Measurements from ENCODE around the gene STAG3. TPM values are rescaled to one million over a fixed set of nuclear protein-coding genes. Genes with fewer than 3 reads are reported as not detected.
A peak's percentile ranks its signal among the peaks of the same experiment; 100 is the strongest.
"Not testable (repeated sequence)": the region's sequence is repeated elsewhere in the genome, so short reads cannot be mapped to it uniquely, and the experiment has no call there.

Gene STAG3
- total and polyA plus RNA-seq, 4 experiments from 2014 or later, result 1.6 to 7.7 (median 5.1) TPM

- DNase-seq, result peak in 1 of 5 donors; percentile 21
- H3K36me3 Mint-ChIP-seq; H3K27ac ChIP-seq (ENCODE audit: low read depth, low read length); POLR2A ChIA-PET (ENCODE audit: partially characterized antibody); H3K4me3 ChIP-seq (ENCODE audit: low read length in 2 of 2); H3K27me3 Mint-ChIP-seq; CTCF ChIA-PET (ENCODE audit: partially characterized antibody); H3K27me3 ChIP-seq (ENCODE audit: insufficient read depth, low read length); H3K36me3 ChIP-seq (ENCODE audit: insufficient read depth, low read length); H3K9me3 Mint-ChIP-seq; intact Hi-C loops (cut with micrococcal nuclease); H3K9me3 ChIP-seq (ENCODE audit: control insufficient read depth in 1 of 2, low read length in 2 of 2): not testable (repeated sequence)
- Mint-ChIP-seq H3K4me1 (peaks cover 14 to 37% (median 24%) of the 10 kb centered on the region in 4 donors), H3K27ac (peak overlapping the region in 5 of 7 donors; percentile 24 to 83 (median 58)), H3K4me3 (peak overlapping the region in 2 of 8 donors; percentile 39 to 43)
- H3K4me1 ChIP-seq (ENCODE audit: insufficient read depth, low read length), result peaks cover 20% of the 10 kb centered on the region
Observed at GRCh38 chr7:100182616-100183015, 4.9 kb downstream of the STAG3 start.

GRCh38 chr7:100183090-100183489 is 5.4 kb downstream of the STAG3 start:
- CTCF ChIA-PET (ENCODE audit: partially characterized antibody), result interaction anchor here (1.3 kb wide), 1 partner anchor 50 kb away, joined by 3 read pairs; no protein-coding TSS in a partner anchor
- DNase-seq; POLR2A ChIA-PET (ENCODE audit: partially characterized antibody); H3K27me3 ChIP-seq (ENCODE audit: insufficient read depth, low read length); H3K36me3 ChIP-seq (ENCODE audit: insufficient read depth, low read length); H3K9me3 Mint-ChIP-seq; H3K4me3 ChIP-seq (ENCODE audit: low read length in 2 of 2); H3K27ac ChIP-seq (ENCODE audit: low read depth, low read length); H3K36me3 Mint-ChIP-seq; H3K4me3 Mint-ChIP-seq; H3K27me3 Mint-ChIP-seq; intact Hi-C loops (cut with micrococcal nuclease); H3K9me3 ChIP-seq (ENCODE audit: control insufficient read depth in 1 of 2, low read length in 2 of 2): not testable (repeated sequence)
- H3K4me1 Mint-ChIP-seq, result peaks cover 14 to 32% (median 23%) of the 10 kb centered on the region in 4 donors
- H3K4me1 ChIP-seq (ENCODE audit: insufficient read depth, low read length), result peaks cover 15% of the 10 kb centered on the region
- peak overlapping the region in 2 of 7 donors; percentile 58 to 68 for H3K27ac Mint-ChIP-seq

DNA sequence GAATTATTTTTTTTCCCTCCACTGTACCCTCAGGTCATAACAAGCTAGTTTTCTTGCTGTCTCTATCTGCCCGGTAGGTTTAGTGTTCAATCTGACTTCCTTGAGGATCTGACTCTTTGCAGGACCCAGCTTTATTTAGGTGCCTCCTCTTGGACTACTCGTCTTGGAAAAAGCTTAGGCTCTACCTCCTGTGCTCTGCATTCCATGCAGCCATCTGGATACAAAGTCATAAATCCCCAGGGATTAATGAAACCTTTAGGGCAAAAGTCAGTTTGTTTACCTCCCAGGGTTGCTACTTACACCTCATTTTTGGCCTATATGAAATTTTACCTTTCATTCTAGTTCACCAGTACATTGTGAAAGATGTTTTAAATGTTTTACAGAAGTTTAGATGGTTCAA is 8.0 kb downstream of the STAG3 start:
- ChIA-PET CTCF (ENCODE audit: partially characterized antibody) (interaction anchor here (1.2 to 5.7 kb wide), 3 partner anchors 9 to 53 kb away, joined by 3 to 30 read pairs (median 6); no protein-coding TSS in a partner anchor), POLR2A (ENCODE audit: partially characterized antibody) (interaction anchor here (0.8 kb wide), 1 partner anchor 86 kb away, joined by 3 read pairs; no protein-coding TSS in a partner anchor)
- H3K36me3 ChIP-seq (ENCODE audit: insufficient read depth, low read length), result no peaks in the 10 kb centered on the region
- no peak overlapping the region for H3K27ac ChIP-seq (ENCODE audit: low read depth, low read length)
- peaks cover 15 to 29% (median 22%) of the 10 kb centered on the region in 4 donors for H3K4me1 Mint-ChIP-seq
- H3K36me3 Mint-ChIP-seq, result no peaks in the 10 kb centered on the region
- H3K9me3 Mint-ChIP-seq, result no peaks in the 10 kb centered on the region
- H3K27ac Mint-ChIP-seq, result peak overlapping the region in 1 of 7 donors; percentile 51
- no peaks in the 10 kb centered on the region for H3K27me3 Mint-ChIP-seq
- H3K27me3 ChIP-seq (ENCODE audit: insufficient read depth, low read length), result no peaks in the 10 kb centered on the region
- intact Hi-C loops (cut with micrococcal nuclease), result no loop called here
- no peak for DNase-seq
- peaks cover 7% of the 10 kb centered on the region for H3K4me1 ChIP-seq (ENCODE audit: insufficient read depth, low read length)
- H3K4me3 Mint-ChIP-seq, result no peak overlapping the region
- H3K9me3 ChIP-seq (ENCODE audit: control insufficient read depth in 1 of 2, low read length in 2 of 2), result no peaks in the 10 kb centered on the region
- H3K4me3 ChIP-seq (ENCODE audit: low read length in 2 of 2), result no peak overlapping the region

DNA sequence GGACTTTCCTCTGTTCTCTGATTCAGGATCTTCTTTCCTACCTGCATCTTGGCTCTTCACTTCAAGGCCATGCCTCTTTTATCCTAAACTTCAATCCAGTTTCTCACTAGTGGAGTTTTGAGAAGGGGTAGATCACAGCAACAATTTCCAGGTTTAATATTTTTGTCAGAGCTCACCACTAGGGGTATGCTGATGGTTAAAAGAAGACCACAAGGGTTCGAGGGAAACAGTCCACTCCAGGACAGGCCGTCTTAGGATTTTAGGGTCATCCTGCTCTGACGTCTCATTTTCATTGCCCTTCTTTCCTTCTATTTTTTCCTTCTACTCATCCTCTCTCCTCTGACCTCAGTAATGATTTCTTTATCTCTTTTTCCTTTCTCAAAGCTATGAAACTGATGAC is 11.3 kb downstream of the STAG3 start:
- intact Hi-C loops (cut with micrococcal nuclease), result no loop called here
- no peaks in the 10 kb centered on the region for H3K36me3 Mint-ChIP-seq
- no peak for DNase-seq
- H3K27ac ChIP-seq (ENCODE audit: low read depth, low read length), result no peak overlapping the region
- CTCF ChIA-PET (ENCODE audit: partially characterized antibody), result interaction anchor here (1.2 to 5.7 kb wide), 9 partner anchors 17 to 219 kb away, joined by 3 to 30 read pairs (median 4); partner anchors contain the start of gene PVRIG
- no peaks in the 10 kb centered on the region for H3K27me3 ChIP-seq (ENCODE audit: insufficient read depth, low read length)
- H3K4me3 Mint-ChIP-seq, result no peak overlapping the region
- H3K9me3 ChIP-seq (ENCODE audit: control insufficient read depth in 1 of 2, low read length in 2 of 2), result no peaks in the 10 kb centered on the region
- POLR2A ChIA-PET (ENCODE audit: partially characterized antibody), result interaction anchor here (1.2 to 1.8 kb wide), 2 partner anchors 23 to 40 kb away, joined by 3 to 4 read pairs; partner anchors contain the start of gene LAMTOR4
- no peaks in the 10 kb centered on the region for H3K36me3 ChIP-seq (ENCODE audit: insufficient read depth, low read length)
- no peaks in the 10 kb centered on the region for H3K4me1 ChIP-seq (ENCODE audit: insufficient read depth, low read length)
- peaks cover 3 to 6% (median 5%) of the 10 kb centered on the region in 4 donors for H3K4me1 Mint-ChIP-seq
- H3K4me3 ChIP-seq (ENCODE audit: low read length in 2 of 2), result no peak overlapping the region
- no peaks in the 10 kb centered on the region for H3K27me3 Mint-ChIP-seq
- H3K9me3 Mint-ChIP-seq, result no peaks in the 10 kb centered on the region
- peak overlapping the region in 2 of 7 donors; percentile 70 to 72 for H3K27ac Mint-ChIP-seq

DNA sequence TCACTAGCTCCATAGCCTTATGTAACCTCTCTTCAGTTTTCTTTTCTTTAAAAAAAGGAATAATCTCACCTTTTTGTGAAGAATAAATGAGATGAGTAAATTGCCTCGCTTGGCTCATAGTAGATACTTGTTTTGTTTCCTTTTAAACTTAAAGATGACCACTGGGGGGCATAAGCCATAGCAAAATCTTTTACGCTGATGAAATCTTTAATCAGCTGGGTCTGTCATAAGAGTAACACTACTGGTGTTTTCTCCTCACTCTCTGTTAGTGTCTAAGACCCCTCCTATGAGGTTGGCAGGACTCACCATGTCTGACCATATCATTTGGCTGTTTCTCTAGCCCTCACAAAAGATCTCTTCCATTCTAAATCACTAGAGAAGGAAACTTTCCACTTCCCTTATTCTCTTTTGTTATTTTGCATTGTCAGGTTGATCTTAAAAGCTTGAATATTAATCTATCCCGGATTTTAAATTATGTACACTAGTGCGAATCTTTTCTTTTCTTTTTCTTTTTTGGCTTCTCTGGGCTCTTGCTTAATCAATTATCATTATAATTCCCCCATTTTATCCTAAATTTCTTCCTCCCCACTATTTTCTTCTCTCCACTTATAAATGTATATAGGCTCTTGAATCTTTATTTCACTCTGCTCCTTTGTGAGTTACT is 12.5 kb downstream of the STAG3 start:
- Histone ChIP-seq H3K9me3 (ENCODE audit: control insufficient read depth in 1 of 2, low read length in 2 of 2) (no peaks in the 10 kb centered on the region), H3K27me3 (ENCODE audit: insufficient read depth, low read length) (no peaks in the 10 kb centered on the region), H3K27ac (ENCODE audit: low read depth, low read length) (no peak overlapping the region), H3K36me3 (ENCODE audit: insufficient read depth, low read length) (no peaks in the 10 kb centered on the region), H3K4me3 (ENCODE audit: low read length in 2 of 2) (no peak overlapping the region), H3K4me1 (ENCODE audit: insufficient read depth, low read length) (no peaks in the 10 kb centered on the region)
- Mint-ChIP-seq H3K4me1 (peaks cover 3 to 6% (median 5%) of the 10 kb centered on the region in 4 donors), H3K27me3 (no peaks in the 10 kb centered on the region), H3K9me3 (no peaks in the 10 kb centered on the region), H3K4me3 (no peak overlapping the region), H3K27ac (peak overlapping the region in 6 of 7 donors; percentile 0 to 69 (median 30)), H3K36me3 (no peaks in the 10 kb centered on the region)
- POLR2A ChIA-PET (ENCODE audit: partially characterized antibody), result interaction anchor here (0.7 to 1.8 kb wide), 9 partner anchors 11 to 662 kb away, joined by 3 to 7 read pairs (median 4); partner anchors contain the start of genes LAMTOR4, PVRIG and SLC12A9
- CTCF ChIA-PET (ENCODE audit: partially characterized antibody), result interaction anchor here (0.7 to 5.7 kb wide), 16 partner anchors 9 to 515 kb away, joined by 3 to 30 read pairs (median 5); partner anchors contain the start of gene ZSCAN21
- intact Hi-C loops (cut with micrococcal nuclease), result loop anchor here (1.0 to 2.0 kb wide), 3 partner anchors 27 to 217 kb away; no protein-coding TSS in a partner anchor
- peak in 4 of 5 donors; percentile 48 to 59 (median 57) for DNase-seq

DNA sequence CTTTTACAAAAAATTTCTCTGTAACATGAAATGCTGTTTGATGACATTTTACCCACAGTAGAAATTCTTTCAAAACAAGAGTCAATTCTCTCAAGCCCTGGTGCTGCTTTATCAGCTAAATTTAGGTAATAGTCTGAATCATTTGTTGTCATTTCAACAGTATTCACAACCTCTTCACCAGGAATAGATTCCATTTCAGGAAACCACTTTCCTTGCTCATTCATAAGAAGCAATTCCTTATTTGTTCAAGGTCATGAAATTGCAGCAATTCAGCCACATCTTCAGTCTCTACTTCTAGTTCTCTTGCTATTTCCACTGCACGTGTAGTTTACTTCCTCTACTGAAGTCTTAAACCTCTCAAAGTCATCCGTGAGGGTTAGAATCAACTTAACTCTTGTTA is 14.1 kb downstream of the STAG3 start:
- H3K4me3 Mint-ChIP-seq, result no peak overlapping the region
- Histone ChIP-seq H3K9me3 (ENCODE audit: control insufficient read depth in 1 of 2, low read length in 2 of 2) (no peaks in the 10 kb centered on the region), H3K36me3 (ENCODE audit: insufficient read depth, low read length) (no peaks in the 10 kb centered on the region), H3K4me1 (ENCODE audit: insufficient read depth, low read length) (no peaks in the 10 kb centered on the region), H3K4me3 (ENCODE audit: low read length in 2 of 2) (no peak overlapping the region), H3K27ac (ENCODE audit: low read depth, low read length) (no peak overlapping the region), H3K27me3 (ENCODE audit: insufficient read depth, low read length) (no peaks in the 10 kb centered on the region)
- ChIA-PET POLR2A (ENCODE audit: partially characterized antibody) (no interaction called here), CTCF (ENCODE audit: partially characterized antibody) (no interaction called here)
- intact Hi-C loops (cut with micrococcal nuclease), result loop anchor here (2.0 kb wide), 1 partner anchor 59 kb away; no protein-coding TSS in a partner anchor
- no peaks in the 10 kb centered on the region for H3K27me3 Mint-ChIP-seq
- H3K4me1 Mint-ChIP-seq, result peaks cover 3 to 6% (median 5%) of the 10 kb centered on the region in 4 donors
- no peaks in the 10 kb centered on the region for H3K9me3 Mint-ChIP-seq
- no peaks in the 10 kb centered on the region for H3K36me3 Mint-ChIP-seq
- DNase-seq, result no peak
- no peak overlapping the region for H3K27ac Mint-ChIP-seq

- H3K4me3 ChIP-seq (ENCODE audit: low read length in 2 of 2); H3K9me3 ChIP-seq (ENCODE audit: control insufficient read depth in 1 of 2, low read length in 2 of 2); H3K4me3 Mint-ChIP-seq; DNase-seq; H3K27me3 Mint-ChIP-seq; H3K27ac Mint-ChIP-seq; H3K9me3 Mint-ChIP-seq; H3K4me1 ChIP-seq (ENCODE audit: insufficient read depth, low read length); H3K4me1 Mint-ChIP-seq; H3K36me3 Mint-ChIP-seq; H3K27ac ChIP-seq (ENCODE audit: low read depth, low read length); POLR2A ChIA-PET (ENCODE audit: partially characterized antibody); H3K36me3 ChIP-seq (ENCODE audit: insufficient read depth, low read length); intact Hi-C loops (cut with micrococcal nuclease); H3K27me3 ChIP-seq (ENCODE audit: insufficient read depth, low read length): not testable (repeated sequence)
- CTCF ChIA-PET (ENCODE audit: partially characterized antibody), result interaction anchor here (1.5 to 3.5 kb wide), 2 partner anchors 26 to 59 kb away, joined by 4 to 15 read pairs; no protein-coding TSS in a partner anchor
Observed at GRCh38 chr7:100192281-100192862, 14.7 kb downstream of the STAG3 start.
